DND-41 (cell line): ENCODE measurements around the gene SHTN1.

Source experiments
- ATAC-seq: fragments of 200-7000 bp; cut with Tn5 transposase; 3 replicates; pipeline ENCODE4 v1.9.1; 2021; ENCODE audit warnings: low read depth; ENCODE audit not compliant: insufficient read depth
- DNase-seq: peaks from one replicate; pipeline ENCODE4 v3.0.0-alpha.2; 2020
- H2AFZ ChIP-seq: 2 replicates; pipeline ENCODE4 v1.6.0; 2012; ENCODE audit warnings: low read depth, low read length
- H3K27ac ChIP-seq: 2 replicates; pipeline ENCODE4 v1.5.1; 2012; ENCODE audit warnings: low read length, inconsistent platforms
- H3K27me3 ChIP-seq: fragments of 200-600 bp; sonication (generic); 2 replicates; pipeline ENCODE4 v1.6.0; 2012; ENCODE audit warnings: low read length, mild to moderate bottlenecking, inconsistent platforms; ENCODE audit not compliant: insufficient read depth, poor library complexity
- H3K36me3 ChIP-seq: 2 replicates; pipeline ENCODE4 v1.5.1; 2012; ENCODE audit warnings: low read length, inconsistent platforms; ENCODE audit not compliant: insufficient read depth
- H3K4me1 ChIP-seq: 2 replicates; pipeline ENCODE4 v1.5.1; 2012; ENCODE audit warnings: mild to moderate bottlenecking, low read length; ENCODE audit not compliant: insufficient read depth
- H3K4me2 ChIP-seq: 2 replicates; pipeline ENCODE4 v1.6.0; 2012; ENCODE audit warnings: mild to moderate bottlenecking, moderate library complexity, low read length, inconsistent platforms; ENCODE audit not compliant: insufficient read depth
- H3K4me3 ChIP-seq, 2 experiments: fragments of 200-600 bp in 1 of 2; shearing (Covaris generic) in 1 of 2; 2 replicates each; pipeline ENCODE4 v1.5.1; 2012 to 2016; ENCODE audit warnings: inconsistent platforms in 2 of 2, low read length in 2 of 2, mild to moderate bottlenecking in 2 of 2, low read depth in 1 of 2, moderate library complexity in 1 of 2
- H3K79me2 ChIP-seq: 2 replicates; pipeline ENCODE4 v1.6.0; 2012; ENCODE audit warnings: low read length, inconsistent platforms; ENCODE audit not compliant: insufficient read depth
- H3K9ac ChIP-seq: 2 replicates; pipeline ENCODE4 v1.6.0; 2012; ENCODE audit warnings: low read depth, mild to moderate bottlenecking, inconsistent platforms, low read length, moderate library complexity
- H3K9me3 ChIP-seq: 2 replicates; pipeline ENCODE4 v1.5.1; 2012; ENCODE audit warnings: low read length, moderate library complexity, mild to moderate bottlenecking, inconsistent platforms; ENCODE audit not compliant: insufficient read depth, severe bottlenecking
- H4K20me1 ChIP-seq: 2 replicates; pipeline ENCODE4 v1.6.0; 2012; ENCODE audit warnings: low read length; ENCODE audit not compliant: insufficient read depth
- EZH2 ChIP-seq: IDR thresholded peaks from 3 replicates; pipeline ENCODE4 v1.6.1; 2012; ENCODE audit warnings: borderline replicate concordance, low read depth, mild to moderate bottlenecking, moderate library complexity, low read length, inconsistent platforms; ENCODE audit not compliant: severe bottlenecking
- TF ChIP-seq, protein P1 (sequence below): IDR thresholded peaks from 2 replicates; pipeline ENCODE4 v1.5.1; 2012; ENCODE audit warnings: borderline replicate concordance, low read length, moderate library complexity, mild to moderate bottlenecking; ENCODE audit not compliant: poor library complexity, severe bottlenecking; ENCODE audit errors: extremely low read depth

The SHTN1 gene

GRCh38 chr10:116875897-116876296 lies 129.1 kb downstream of the SHTN1 start:
- no peaks in the 10 kb centered on the region for H3K27me3 ChIP-seq
- H3K79me2 ChIP-seq = no peaks in the 10 kb centered on the region
- H3K4me1 ChIP-seq = no peaks in the 10 kb centered on the region
- no peaks in the 10 kb centered on the region for H4K20me1 ChIP-seq
- H3K4me3 ChIP-seq = no peak overlapping the region
- no peaks in the 10 kb centered on the region for H3K9me3 ChIP-seq
- DNase-seq (no peak), ATAC-seq (no peak)
- no peak overlapping the region for H2AFZ ChIP-seq
- H3K27ac ChIP-seq = no peak overlapping the region
- H3K4me2 ChIP-seq = no peak overlapping the region
- TF ChIP-seq, protein P1, sequence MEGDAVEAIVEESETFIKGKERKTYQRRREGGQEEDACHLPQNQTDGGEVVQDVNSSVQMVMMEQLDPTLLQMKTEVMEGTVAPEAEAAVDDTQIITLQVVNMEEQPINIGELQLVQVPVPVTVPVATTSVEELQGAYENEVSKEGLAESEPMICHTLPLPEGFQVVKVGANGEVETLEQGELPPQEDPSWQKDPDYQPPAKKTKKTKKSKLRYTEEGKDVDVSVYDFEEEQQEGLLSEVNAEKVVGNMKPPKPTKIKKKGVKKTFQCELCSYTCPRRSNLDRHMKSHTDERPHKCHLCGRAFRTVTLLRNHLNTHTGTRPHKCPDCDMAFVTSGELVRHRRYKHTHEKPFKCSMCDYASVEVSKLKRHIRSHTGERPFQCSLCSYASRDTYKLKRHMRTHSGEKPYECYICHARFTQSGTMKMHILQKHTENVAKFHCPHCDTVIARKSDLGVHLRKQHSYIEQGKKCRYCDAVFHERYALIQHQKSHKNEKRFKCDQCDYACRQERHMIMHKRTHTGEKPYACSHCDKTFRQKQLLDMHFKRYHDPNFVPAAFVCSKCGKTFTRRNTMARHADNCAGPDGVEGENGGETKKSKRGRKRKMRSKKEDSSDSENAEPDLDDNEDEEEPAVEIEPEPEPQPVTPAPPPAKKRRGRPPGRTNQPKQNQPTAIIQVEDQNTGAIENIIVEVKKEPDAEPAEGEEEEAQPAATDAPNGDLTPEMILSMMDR = no peak
- no peak for TF ChIP-seq EZH2
- H3K9ac ChIP-seq = no peak overlapping the region
- no peaks in the 10 kb centered on the region for H3K36me3 ChIP-seq

GRCh38 chr10:116873134-116873533 lies 131.9 kb downstream of the SHTN1 start:
- no peaks in the 10 kb centered on the region for H4K20me1 ChIP-seq
- no peak overlapping the region for H3K4me3 ChIP-seq
- no peaks in the 10 kb centered on the region for H3K79me2 ChIP-seq
- TF ChIP-seq, protein P1 = no peak
- TF ChIP-seq EZH2 = no peak
- no peaks in the 10 kb centered on the region for H3K9me3 ChIP-seq
- no peak overlapping the region for H3K4me2 ChIP-seq
- H3K4me1 ChIP-seq = no peaks in the 10 kb centered on the region
- H3K27ac ChIP-seq = no peak overlapping the region
- no peaks in the 10 kb centered on the region for H3K36me3 ChIP-seq
- no peak overlapping the region for H3K9ac ChIP-seq
- DNase-seq (no peak), ATAC-seq (no peak)
- no peak overlapping the region for H2AFZ ChIP-seq
- H3K27me3 ChIP-seq = no peaks in the 10 kb centered on the region

GRCh38 chr10:116870949-116871348 lies 134.0 kb downstream of the SHTN1 start:
- H3K36me3 ChIP-seq = no peaks in the 10 kb centered on the region
- H3K79me2 ChIP-seq = no peaks in the 10 kb centered on the region
- H3K27me3 ChIP-seq = no peaks in the 10 kb centered on the region
- no peak overlapping the region for H3K9ac ChIP-seq
- no peak for TF ChIP-seq EZH2
- TF ChIP-seq, protein P1 = no peak
- H3K27ac ChIP-seq = no peak overlapping the region
- H3K4me3 ChIP-seq = no peak overlapping the region
- no peaks in the 10 kb centered on the region for H4K20me1 ChIP-seq
- H2AFZ ChIP-seq = no peak overlapping the region
- H3K4me1 ChIP-seq = no peaks in the 10 kb centered on the region
- DNase-seq = no peak
- no peaks in the 10 kb centered on the region for H3K9me3 ChIP-seq
- H3K4me2 ChIP-seq = no peak overlapping the region
- no peak for ATAC-seq

DNA sequence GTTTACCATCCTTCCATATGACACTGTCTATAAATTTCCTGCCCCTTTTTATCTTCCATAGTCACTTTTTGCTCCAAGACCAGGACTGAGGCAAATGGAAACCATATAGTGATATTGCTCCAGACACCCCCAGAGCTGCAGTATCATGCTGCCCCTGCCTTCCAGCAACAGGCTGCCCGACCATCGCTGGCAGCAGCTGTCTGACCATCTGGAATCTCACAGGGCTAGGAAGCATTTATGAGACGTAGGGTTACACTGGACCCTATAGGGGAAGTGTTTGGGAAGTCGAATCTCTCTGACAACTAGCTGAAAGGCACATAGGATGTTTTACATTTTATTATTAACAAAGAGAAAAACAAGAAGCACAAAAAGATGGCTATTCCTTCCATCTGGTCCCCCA lies 136.3 kb downstream of the SHTN1 start:
- TF ChIP-seq EZH2 = no peak
- TF ChIP-seq, protein P1 = no peak
- H2AFZ ChIP-seq = no peak overlapping the region
- ATAC-seq (no peak), DNase-seq (no peak)
- H3K27me3 ChIP-seq = no peaks in the 10 kb centered on the region
- H3K79me2 ChIP-seq = no peaks in the 10 kb centered on the region
- H3K36me3 ChIP-seq = no peaks in the 10 kb centered on the region
- no peaks in the 10 kb centered on the region for H3K9me3 ChIP-seq
- no peak overlapping the region for H3K4me3 ChIP-seq
- no peaks in the 10 kb centered on the region for H3K4me1 ChIP-seq
- H3K27ac ChIP-seq = no peak overlapping the region
- H4K20me1 ChIP-seq = no peaks in the 10 kb centered on the region
- no peak overlapping the region for H3K4me2 ChIP-seq
- no peak overlapping the region for H3K9ac ChIP-seq
